22Rv1 (cell line): Measurements from ENCODE around the gene AUTS2.

Source experiments
- H3K27ac ChIP-seq: fragments of 450-650 bp; 2 replicates; pipeline ENCODE4 v1.5.1; 2017
- CTCF ChIP-seq: fragments of 450-650 bp; IDR thresholded peaks from 2 replicates; pipeline ENCODE4 v1.5.1; 2017; ENCODE audit warnings: mild to moderate bottlenecking
- ZFX ChIP-seq: fragments of 450-650 bp; IDR thresholded peaks from 2 replicates; pipeline ENCODE4 v1.6.1; 2017; ENCODE audit warnings: antibody characterized with exemption, borderline replicate concordance

Gene AUTS2

GRCh38 chr7:69656890-69657289 is 58.6 kb downstream of the AUTS2 start:
- no peak overlapping the region for H3K27ac ChIP-seq
- TF ChIP-seq CTCF (no peak), ZFX (no peak)

- H3K27ac ChIP-seq, result no peak overlapping the region
- TF ChIP-seq CTCF (no peak), ZFX (no peak)
These were observed 59.1 kb downstream of the AUTS2 start for GRCh38 chr7:69657331-69657730.

GRCh38 chr7:69657985-69658384 is 59.7 kb downstream of the AUTS2 start:
- no peak overlapping the region for H3K27ac ChIP-seq
- TF ChIP-seq ZFX (no peak), CTCF (no peak)

GRCh38 chr7:69659983-69660382 is 61.7 kb downstream of the AUTS2 start:
- no peak overlapping the region for H3K27ac ChIP-seq
- TF ChIP-seq ZFX (no peak), CTCF (no peak)

- no peak for TF ChIP-seq CTCF
- TF ChIP-seq ZFX, result no peak
- no peak overlapping the region for H3K27ac ChIP-seq
These were observed 63.1 kb downstream of the AUTS2 start for GRCh38 chr7:69661342-69661741.

GRCh38 chr7:69663911-69664832 is 65.9 kb downstream of the AUTS2 start:
- H3K27ac ChIP-seq, result no peak overlapping the region

More at GRCh38 chr7:69663911-69664832, 65.9 kb downstream of the AUTS2 start:
- TF ChIP-seq ZFX, result no peak
- TF ChIP-seq CTCF, result no peak
